H9 (cell line): ENCODE data around the gene DNLZ. TPM values are rescaled to one million over a fixed set of nuclear protein-coding genes. Genes with fewer than 3 reads are reported as not detected.
A peak's percentile ranks its signal among the peaks of the same experiment; 100 is the strongest.
"Not testable (repeated sequence)": the region's sequence is repeated elsewhere in the genome, so short reads cannot be mapped to it uniquely, and the experiment has no call there.

ENCODE experiments used
- DNase-seq: peaks from one replicate; pipeline ENCODE4 v3.0.0-alpha.2; 2017
- H2AFZ ChIP-seq: one replicate; pipeline ENCODE4 v1.6.1; 2013; ENCODE audit warnings: mild to moderate bottlenecking, low read length, control low read depth, moderate library complexity
- H2AK5ac ChIP-seq: 2 replicates; pipeline ENCODE4 v1.6.1; 2013; ENCODE audit warnings: low read length, control low read depth, mixed read lengths; ENCODE audit not compliant: insufficient read length
- H2BK120ac ChIP-seq: one replicate; pipeline ENCODE4 v1.6.1; 2013; ENCODE audit warnings: low read depth, mild to moderate bottlenecking, low read length, control low read depth, inconsistent platforms; ENCODE audit not compliant: poor library complexity, severe bottlenecking
- H2BK12ac ChIP-seq: 2 replicates; pipeline ENCODE4 v1.6.1; 2013; ENCODE audit warnings: low read length, control low read depth, mixed read lengths, low read depth; ENCODE audit not compliant: insufficient read length
- H2BK15ac ChIP-seq: 2 replicates; pipeline ENCODE4 v1.6.1; 2013; ENCODE audit warnings: low read depth, low read length, control low read depth
- H2BK20ac ChIP-seq: one replicate; pipeline ENCODE4 v1.6.1; 2013; ENCODE audit warnings: low read depth, mild to moderate bottlenecking, low read length, control low read depth, inconsistent platforms; ENCODE audit not compliant: poor library complexity, severe bottlenecking
- H2BK5ac ChIP-seq: 2 replicates; pipeline ENCODE4 v1.6.1; 2013; ENCODE audit warnings: low read length, control low read depth, mixed read lengths; ENCODE audit not compliant: insufficient read length
- H3K14ac ChIP-seq: 2 replicates; pipeline ENCODE4 v1.6.1; 2013; ENCODE audit warnings: low read length, control low read depth; ENCODE audit not compliant: insufficient read depth
- H3K18ac ChIP-seq: 2 replicates; pipeline ENCODE4 v1.6.1; 2013; ENCODE audit warnings: low read depth, mild to moderate bottlenecking, mixed read lengths, low read length, control low read depth; ENCODE audit not compliant: insufficient read length
- H3K23ac ChIP-seq: 2 replicates; pipeline ENCODE4 v1.6.1; 2013; ENCODE audit warnings: low read length, control low read depth, mixed read lengths, low read depth; ENCODE audit not compliant: insufficient read length
- H3K23me2 ChIP-seq: 2 replicates; pipeline ENCODE4 v1.6.1; 2013; ENCODE audit warnings: low read depth, mild to moderate bottlenecking, mixed read lengths, low read length, control low read depth; ENCODE audit not compliant: insufficient read length, poor library complexity, severe bottlenecking
- H3K27ac ChIP-seq: 2 replicates; pipeline ENCODE4 v1.5.1; 2013; ENCODE audit warnings: low read length, control low read depth, mixed read lengths, low read depth; ENCODE audit not compliant: insufficient read length
- H3K27me3 ChIP-seq: 2 replicates; pipeline ENCODE4 v1.6.1; 2013; ENCODE audit warnings: low read length, control low read depth, inconsistent platforms; ENCODE audit not compliant: insufficient read depth
- H3K4ac ChIP-seq: 2 replicates; pipeline ENCODE4 v1.6.1; 2013; ENCODE audit warnings: low read depth, mild to moderate bottlenecking, control low read depth, inconsistent platforms, low read length, moderate library complexity
- H3K4me1 ChIP-seq: 2 replicates; pipeline ENCODE4 v1.6.1; 2013; ENCODE audit warnings: low read length, control low read depth, inconsistent platforms; ENCODE audit not compliant: insufficient read depth
- H3K4me2 ChIP-seq: 2 replicates; pipeline ENCODE4 v1.6.1; 2013; ENCODE audit warnings: low read length, control low read depth, mixed read lengths; ENCODE audit not compliant: insufficient read length, insufficient read depth
- H3K56ac ChIP-seq: 2 replicates; pipeline ENCODE4 v1.6.1; 2013; ENCODE audit warnings: low read depth, mild to moderate bottlenecking, mixed read lengths, low read length, control low read depth; ENCODE audit not compliant: insufficient read length
- H3K79me1 ChIP-seq: 2 replicates; pipeline ENCODE4 v1.6.1; 2013; ENCODE audit warnings: low read depth, mild to moderate bottlenecking, moderate library complexity, low read length, control low read depth, inconsistent platforms; ENCODE audit not compliant: insufficient read depth, poor library complexity, severe bottlenecking
- H3K79me2 ChIP-seq: 2 replicates; pipeline ENCODE4 v1.6.1; 2013; ENCODE audit warnings: low read length, control low read depth, inconsistent platforms; ENCODE audit not compliant: insufficient read depth
- H3K9ac ChIP-seq: 2 replicates; pipeline ENCODE4 v1.6.1; 2013; ENCODE audit warnings: low read length, control low read depth, mixed read lengths; ENCODE audit not compliant: insufficient read length; ENCODE audit errors: extremely low read depth
- H3K9me3 ChIP-seq: one replicate; pipeline ENCODE4 v1.6.1; 2013; ENCODE audit warnings: low read depth, low read length, inconsistent platforms; ENCODE audit not compliant: control insufficient read depth
- H3T11ph ChIP-seq: one replicate; pipeline ENCODE4 v1.6.1; 2013; ENCODE audit warnings: mild to moderate bottlenecking, low read length, control low read depth, inconsistent platforms
- H4K20me1 ChIP-seq: one replicate; pipeline ENCODE4 v1.6.1; 2013; ENCODE audit not compliant: control insufficient read depth, insufficient read length, insufficient read depth
- H4K5ac ChIP-seq: 2 replicates; pipeline ENCODE4 v1.6.1; 2013; ENCODE audit warnings: low read depth, mild to moderate bottlenecking, mixed read lengths, low read length, control low read depth; ENCODE audit not compliant: insufficient read length
- H4K8ac ChIP-seq: replicated peaks from 2 replicates; pipeline ENCODE4 v1.6.1; 2013; ENCODE audit warnings: low read length, control low read depth, mixed read lengths, low read depth; ENCODE audit not compliant: insufficient read length
- H4K91ac ChIP-seq: 2 replicates; pipeline ENCODE4 v1.6.1; 2013; ENCODE audit warnings: low read depth, mild to moderate bottlenecking, moderate library complexity, mixed read lengths, low read length, control low read depth; ENCODE audit not compliant: insufficient read length
- H3K27ac Mint-ChIP-seq, 3 experiments: 2 replicates in 2 of 3; 3 replicates in 1 of 3; pipeline ENCODE4 v1.8.0; 2020 to 2021; ENCODE audit warnings: mixed read lengths in 3 of 3, mild to moderate bottlenecking in 1 of 3, moderate library complexity in 1 of 3
- H3K27me3 Mint-ChIP-seq: 2 replicates; pipeline ENCODE4 v1.8.0; 2021; ENCODE audit warnings: low read depth, mild to moderate bottlenecking, moderate library complexity, mixed read lengths
- H3K36me3 Mint-ChIP-seq, 3 experiments: 2 replicates in 2 of 3; 3 replicates in 1 of 3; pipeline ENCODE4 v1.8.0; 2020 to 2021; ENCODE audit warnings: low read depth in 3 of 3, mixed read lengths in 3 of 3; ENCODE audit not compliant: insufficient read depth in 1 of 3
- H3K4me1 Mint-ChIP-seq, 2 experiments: 2 replicates each; pipeline ENCODE4 v1.8.0; 2020; ENCODE audit warnings: mixed read lengths in 2 of 2
- H3K4me3 Mint-ChIP-seq, 2 experiments: 2 replicates in 1 of 2; 3 replicates in 1 of 2; pipeline ENCODE4 v1.8.0; 2020 to 2021; ENCODE audit warnings: mild to moderate bottlenecking in 2 of 2, mixed read lengths in 2 of 2, moderate library complexity in 1 of 2
- H3K9me3 Mint-ChIP-seq, 2 experiments: 2 replicates in 1 of 2; 3 replicates in 1 of 2; pipeline ENCODE4 v1.8.0; 2020; ENCODE audit warnings: mild to moderate bottlenecking in 2 of 2, mixed read lengths in 2 of 2, moderate library complexity in 1 of 2
- WGBS: extraction: QIAGEN DNeasy Blood & Tissue Kit; methylation state at CpG from one replicate; pipeline ENCODE4 v1.1.7; 2013; ENCODE audit warnings: missing lambda C conversion rate, low lambda C conversion rate, mixed read lengths; ENCODE audit not compliant: insufficient read length; ENCODE audit errors: extremely low coverage; 5-methylcytosine and 5-hydroxymethylcytosine counted together
- total RNA-seq: library from RNA; stranded (reverse); gene quantifications from 2 replicates; pipeline ENCODE4 v1.2.1, GENCODE V29; 2021
- TF ChIP-seq, protein P1 (sequence below): fragments of 200-600 bp; sonication (generic); conservative IDR thresholded peaks from 3 replicates; pipeline ENCODE4 v1.8.0; 2021; ENCODE audit warnings: antibody characterized with exemption, mild to moderate bottlenecking

DNLZ gene
- total RNA-seq, 1 experiment from 2014 or later, result 24.8 TPM

DNA sequence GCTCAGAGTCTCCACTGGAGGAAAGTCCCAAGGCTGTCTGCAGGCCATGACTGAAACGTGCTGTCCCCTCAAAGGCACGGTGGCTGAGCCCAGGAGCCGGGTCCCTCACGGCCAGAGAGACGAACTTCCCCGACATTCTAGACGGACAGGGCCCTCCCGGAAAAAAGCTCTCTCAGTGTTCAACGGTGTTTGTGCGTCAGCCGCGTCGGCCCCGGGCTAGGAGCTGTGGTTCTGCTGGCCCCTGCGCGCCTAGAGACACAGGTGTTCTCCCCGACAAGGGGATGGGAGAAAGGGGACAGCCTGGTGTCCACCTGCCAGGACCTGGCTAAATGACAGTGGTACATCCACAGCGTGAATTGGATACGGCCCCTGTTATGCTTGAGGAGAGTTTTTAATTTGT is 42.0 kb downstream of the DNLZ start:
- Histone ChIP-seq H2BK5ac (no peak overlapping the region), H3K23me2 (no peaks in the 10 kb centered on the region), H3K14ac (no peak overlapping the region), H3K27me3 (no peaks in the 10 kb centered on the region), H3K4ac (no peak overlapping the region), H3K9me3 (no peaks in the 10 kb centered on the region), H3K79me2 (no peaks in the 10 kb centered on the region), H3T11ph (no peak overlapping the region), H3K79me1 (no peaks in the 10 kb centered on the region), H3K56ac (no peak overlapping the region), H3K23ac (no peak overlapping the region), H2BK120ac (no peak overlapping the region), H2AFZ (no peak overlapping the region), H3K4me2 (no peak overlapping the region), H3K18ac (no peak overlapping the region), H4K5ac (no peak overlapping the region), H2BK12ac (no peak overlapping the region), H2BK20ac (no peak overlapping the region), H4K8ac (no peak overlapping the region), H2BK15ac (no peak overlapping the region), H3K9ac (no peak overlapping the region), H4K20me1 (no peaks in the 10 kb centered on the region), H4K91ac (no peak overlapping the region), H3K4me1 (peaks cover 4% of the 10 kb centered on the region; the same call in 1 of the 2 replicates), H2AK5ac (no peak overlapping the region), H3K27ac (no peak overlapping the region)
- no peaks in the 10 kb centered on the region for H3K36me3 Mint-ChIP-seq
- H3K27ac Mint-ChIP-seq, result peak overlapping the region in 1 of 3 experiments; percentile 44; a peak in 1 of 7 replicates
- TF ChIP-seq, protein P1, sequence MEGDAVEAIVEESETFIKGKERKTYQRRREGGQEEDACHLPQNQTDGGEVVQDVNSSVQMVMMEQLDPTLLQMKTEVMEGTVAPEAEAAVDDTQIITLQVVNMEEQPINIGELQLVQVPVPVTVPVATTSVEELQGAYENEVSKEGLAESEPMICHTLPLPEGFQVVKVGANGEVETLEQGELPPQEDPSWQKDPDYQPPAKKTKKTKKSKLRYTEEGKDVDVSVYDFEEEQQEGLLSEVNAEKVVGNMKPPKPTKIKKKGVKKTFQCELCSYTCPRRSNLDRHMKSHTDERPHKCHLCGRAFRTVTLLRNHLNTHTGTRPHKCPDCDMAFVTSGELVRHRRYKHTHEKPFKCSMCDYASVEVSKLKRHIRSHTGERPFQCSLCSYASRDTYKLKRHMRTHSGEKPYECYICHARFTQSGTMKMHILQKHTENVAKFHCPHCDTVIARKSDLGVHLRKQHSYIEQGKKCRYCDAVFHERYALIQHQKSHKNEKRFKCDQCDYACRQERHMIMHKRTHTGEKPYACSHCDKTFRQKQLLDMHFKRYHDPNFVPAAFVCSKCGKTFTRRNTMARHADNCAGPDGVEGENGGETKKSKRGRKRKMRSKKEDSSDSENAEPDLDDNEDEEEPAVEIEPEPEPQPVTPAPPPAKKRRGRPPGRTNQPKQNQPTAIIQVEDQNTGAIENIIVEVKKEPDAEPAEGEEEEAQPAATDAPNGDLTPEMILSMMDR, result no peak
- H3K4me3 Mint-ChIP-seq, result no peak overlapping the region
- H3K9me3 Mint-ChIP-seq, result peaks cover 2 to 3% of the 10 kb centered on the region in 2 experiments
- no peaks in the 10 kb centered on the region; the same call in none of the 2 replicates for H3K27me3 Mint-ChIP-seq
- no CpG with 5 or more reads among the region's 19 CpGs for WGBS
- DNase-seq, result no peak
- H3K4me1 Mint-ChIP-seq, result peaks cover 3% of the 10 kb centered on the region in 2 experiments; a peak in 3 of 4 replicates

DNA sequence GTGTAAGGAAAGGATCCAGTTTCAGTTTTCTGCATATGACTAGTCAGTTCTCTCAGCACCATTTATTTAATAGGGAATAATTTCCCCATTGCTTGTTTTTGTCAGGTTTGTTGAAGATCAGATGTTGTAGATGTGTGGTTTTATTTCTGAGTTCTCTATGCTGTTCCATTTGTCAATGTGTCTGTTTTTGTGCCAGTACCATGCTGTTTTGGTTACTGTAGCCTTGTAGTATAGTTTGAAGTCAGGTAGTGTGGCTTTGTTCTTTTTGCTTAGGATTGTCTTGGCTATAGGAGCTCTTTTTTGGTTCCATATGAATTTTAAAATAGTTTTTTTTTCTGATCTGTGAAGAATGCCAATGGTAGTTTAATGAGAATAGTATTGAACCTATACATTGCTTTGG is 42.6 kb downstream of the DNLZ start:
- H3K4me3 Mint-ChIP-seq, H3K14ac ChIP-seq, H3K4me1 ChIP-seq, H2AFZ ChIP-seq, H3K79me1 ChIP-seq, H4K91ac ChIP-seq, H3T11ph ChIP-seq, H2BK15ac ChIP-seq, H4K5ac ChIP-seq, H3K18ac ChIP-seq, H3K27ac ChIP-seq, DNase-seq, H3K23ac ChIP-seq, H3K4me2 ChIP-seq, H3K27me3 Mint-ChIP-seq, H3K27ac Mint-ChIP-seq, H2BK120ac ChIP-seq, H3K27me3 ChIP-seq, H3K9me3 Mint-ChIP-seq, H3K36me3 Mint-ChIP-seq, H4K20me1 ChIP-seq, H2AK5ac ChIP-seq, H3K9me3 ChIP-seq, H3K23me2 ChIP-seq, H3K4me1 Mint-ChIP-seq, H2BK5ac ChIP-seq, H3K79me2 ChIP-seq, H2BK20ac ChIP-seq, H3K9ac ChIP-seq, H4K8ac ChIP-seq, H3K4ac ChIP-seq, H3K56ac ChIP-seq, H2BK12ac ChIP-seq: not testable (repeated sequence)
